CD4-positive, alpha-beta T cell treated with Interleukin-12 subunit alpha and Interleukin-12 subunit beta, for 1 hour (primary cell): ENCODE results near the gene TKT.
A peak's percentile ranks its signal among the peaks of the same experiment; 100 is the strongest.
"Not testable (repeated sequence)": the region's sequence is repeated elsewhere in the genome, so short reads cannot be mapped to it uniquely, and the experiment has no call there.

Experiments
- DNase-seq: peaks from one replicate; pipeline ENCODE4 v3.0.0-alpha.2; 2020

The TKT gene

GRCh38 chr3:53259427-53260259, 3.8 kb upstream of the TKT start:
- no peak for DNase-seq

GRCh38 chr3:53258600-53259426, 3.0 kb upstream of the TKT start:
- DNase-seq: no peak

DNA sequence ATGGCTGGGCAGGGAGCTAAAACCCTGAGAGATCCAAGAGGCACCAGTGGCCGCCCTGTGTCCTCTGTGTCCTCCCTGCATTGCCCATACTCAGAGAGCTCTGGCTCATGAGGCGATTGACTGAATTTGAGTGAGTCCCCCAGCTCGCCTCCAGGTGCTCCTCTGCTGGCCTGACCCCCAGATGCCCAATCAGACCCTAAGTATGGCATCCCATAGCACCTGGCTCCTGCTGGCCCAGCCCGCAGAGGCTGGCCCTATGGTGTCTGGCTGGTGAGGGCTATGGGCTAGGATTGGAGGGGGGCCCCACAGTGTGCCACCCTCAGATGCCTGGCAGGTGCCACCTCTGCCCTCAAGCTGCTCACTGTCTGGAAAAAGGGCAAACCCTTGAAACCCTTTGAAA, 1.6 kb upstream of the TKT start:
- DNase-seq: no peak

GRCh38 chr3:53256704-53257055, 858 bp upstream of the TKT start:
- no peak for DNase-seq

GRCh38 chr3:53255423-53255774, 423 bp downstream of the TKT start:
- DNase-seq: peak; percentile 36

- DNase-seq: peak; percentile 55
Observed at GRCh38 chr3:53254509-53255422, 1.1 kb downstream of the TKT start.

DNA sequence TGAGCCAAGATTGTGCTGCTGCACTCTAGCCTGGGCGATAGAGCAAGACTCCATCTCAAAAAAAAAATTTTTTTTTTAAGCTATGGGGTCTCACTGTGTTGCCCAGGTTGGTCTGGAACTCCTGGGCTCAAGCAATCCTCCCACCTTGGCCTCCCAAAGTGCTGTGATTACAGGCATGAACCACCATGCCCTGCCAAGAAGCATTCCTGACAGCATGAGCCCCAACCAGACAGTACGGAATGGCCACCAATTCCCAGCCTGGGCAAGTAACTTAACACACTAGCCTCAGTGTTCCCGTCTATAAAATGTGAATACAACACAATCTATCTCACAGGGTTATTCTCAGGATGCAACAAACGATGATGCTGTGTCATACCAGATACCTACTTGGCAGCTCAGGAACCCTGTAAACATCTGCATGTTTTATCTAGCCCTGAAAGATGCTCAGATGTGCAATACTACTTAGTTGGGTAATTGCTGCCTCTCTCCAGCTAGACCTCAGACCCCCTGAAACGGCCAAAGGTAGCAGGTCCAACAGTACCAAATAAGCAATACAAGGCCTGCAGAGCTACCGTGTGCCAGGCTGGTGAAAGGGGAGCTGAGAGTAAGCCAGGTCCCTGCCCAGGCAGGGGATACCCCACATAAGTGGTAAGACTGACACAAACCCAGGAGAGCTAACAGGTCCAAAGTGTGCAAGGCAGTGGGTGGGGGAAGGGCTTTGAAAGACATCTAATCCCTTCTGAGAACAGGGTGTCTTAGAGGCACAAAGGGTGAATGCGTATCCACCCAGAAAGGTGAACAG, 1.9 kb downstream of the TKT start:
- no peak for DNase-seq

- DNase-seq: not testable (repeated sequence)
Observed at GRCh38 chr3:53252947-53253322, 2.9 kb downstream of the TKT start.

DNA sequence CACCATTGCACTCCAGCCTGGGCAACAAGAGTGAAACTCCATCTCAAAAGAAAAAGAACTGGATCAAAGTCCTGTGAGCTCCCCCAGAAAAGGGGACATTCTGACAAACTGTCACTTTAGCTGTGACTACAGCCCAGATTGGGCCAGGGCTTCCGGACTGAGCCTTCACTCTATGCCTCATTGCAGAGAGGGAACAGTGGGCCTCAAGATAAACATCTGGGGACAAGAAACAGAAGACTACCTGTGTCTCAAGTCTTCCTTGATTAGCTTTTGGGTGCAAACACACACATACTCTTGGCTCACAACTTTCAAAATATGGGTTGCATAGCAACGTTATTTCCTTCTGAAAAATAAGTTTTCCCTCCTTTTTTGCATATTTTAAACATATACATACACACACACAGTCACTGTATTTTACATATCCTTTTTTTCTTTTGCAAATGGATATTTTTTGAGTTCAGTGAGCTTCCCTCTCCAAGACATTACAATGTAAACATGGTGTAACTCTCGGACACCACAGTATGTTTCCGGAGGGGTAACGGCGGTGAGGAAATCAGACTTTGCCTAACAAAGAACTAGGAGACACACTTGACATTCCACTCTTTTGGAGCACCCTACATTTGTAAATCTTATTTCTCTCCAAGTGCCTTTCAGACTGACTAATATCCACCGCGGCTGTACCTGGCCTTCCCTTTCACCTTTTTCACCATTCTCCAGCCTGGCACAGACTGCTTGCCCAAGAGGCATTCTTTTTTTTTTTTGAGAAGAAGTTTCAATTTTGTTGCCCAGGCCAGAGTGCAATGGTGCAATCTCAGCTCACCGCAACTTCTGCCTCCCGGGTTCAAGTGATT, 3.5 kb downstream of the TKT start:
- no peak for DNase-seq

GRCh38 chr3:53250881-53251605, 4.8 kb downstream of the TKT start:
- DNase-seq: no peak

GRCh38 chr3:53250453-53250852, 5.4 kb downstream of the TKT start:
- no peak for DNase-seq

DNA sequence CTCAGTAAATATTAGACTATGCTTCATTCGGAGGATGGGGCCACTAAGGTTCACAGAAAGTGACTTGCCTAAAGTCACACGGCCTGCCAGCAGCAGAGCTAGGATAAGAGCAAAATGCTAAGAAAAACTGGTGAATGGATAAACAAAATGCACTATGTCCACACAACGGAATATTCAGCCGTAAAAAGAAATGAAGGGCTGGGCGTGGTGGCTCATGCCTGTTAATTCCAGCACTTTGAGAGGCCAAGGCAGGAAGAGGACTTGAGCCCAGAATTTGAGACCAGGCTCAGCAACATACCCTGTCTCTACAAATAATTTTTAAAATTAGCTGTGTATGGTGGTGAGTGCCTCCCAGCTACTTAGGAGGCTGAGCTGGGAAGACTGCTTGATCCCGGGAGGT, 7.7 kb downstream of the TKT start:
- DNase-seq: no peak

GRCh38 chr3:53247619-53248018, 8.2 kb downstream of the TKT start:
- DNase-seq: no peak

DNA sequence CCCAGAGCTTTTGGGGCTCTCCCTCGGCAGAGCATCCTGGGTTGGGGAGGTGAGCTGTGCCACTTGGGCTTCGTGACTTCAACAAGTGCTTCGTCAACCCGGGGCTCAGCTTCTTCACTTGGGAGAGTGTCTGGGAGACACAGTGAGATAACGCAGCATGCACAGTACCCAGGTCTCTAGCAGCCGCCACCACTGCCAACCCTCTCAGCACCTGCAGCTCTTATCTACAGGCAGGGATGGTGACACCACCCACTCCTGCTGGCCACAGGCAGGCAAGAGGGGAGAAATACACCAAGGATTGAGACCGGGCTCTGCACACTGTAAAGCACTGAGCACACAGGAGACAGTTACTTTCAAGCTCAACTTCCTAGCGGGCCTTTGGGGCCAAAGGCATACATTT, 11.6 kb downstream of the TKT start:
- DNase-seq: no peak

DNA sequence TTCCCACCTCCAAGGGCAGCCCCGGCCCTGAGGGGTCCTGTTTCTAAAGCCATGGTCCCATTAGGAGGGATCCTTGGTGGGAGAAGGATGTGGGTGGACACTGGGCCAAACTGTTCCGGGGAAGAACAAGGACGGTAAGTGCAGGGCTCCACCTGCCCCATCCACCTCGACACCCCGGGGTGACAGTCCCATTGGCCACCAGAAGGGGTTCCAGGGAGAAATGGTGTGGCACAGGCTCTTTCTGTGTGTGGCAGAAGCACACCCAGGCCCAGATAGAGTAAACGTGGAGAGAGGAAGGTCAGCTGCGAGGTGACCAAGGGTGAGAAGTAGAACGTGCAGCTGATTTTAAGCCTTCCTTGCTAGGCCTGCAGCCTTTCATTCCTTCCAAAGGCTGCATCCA, 12.0 kb downstream of the TKT start:
- no peak for DNase-seq

- DNase-seq: no peak
Observed at GRCh38 chr3:53243165-53243564, 12.7 kb downstream of the TKT start.

DNA sequence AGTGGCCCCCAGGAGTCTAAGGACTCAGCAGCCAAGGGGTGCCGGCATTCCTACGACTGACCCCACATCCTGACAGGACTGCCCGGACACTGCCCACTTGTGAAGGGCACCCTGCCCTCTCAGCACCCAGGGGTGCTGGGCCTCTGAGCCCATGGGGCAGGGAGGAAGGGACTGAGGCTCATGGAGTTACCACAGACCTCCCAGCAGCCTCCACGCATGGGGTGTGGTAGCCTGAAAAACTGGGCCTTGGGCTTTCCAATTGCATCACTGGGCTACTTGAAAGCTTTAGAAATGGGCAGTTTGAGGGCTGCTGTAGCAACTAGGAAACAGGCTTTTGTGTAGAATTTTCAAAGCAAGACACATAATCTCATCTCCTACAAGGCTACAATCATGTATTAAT, 13.2 kb downstream of the TKT start:
- no peak for DNase-seq

DNA sequence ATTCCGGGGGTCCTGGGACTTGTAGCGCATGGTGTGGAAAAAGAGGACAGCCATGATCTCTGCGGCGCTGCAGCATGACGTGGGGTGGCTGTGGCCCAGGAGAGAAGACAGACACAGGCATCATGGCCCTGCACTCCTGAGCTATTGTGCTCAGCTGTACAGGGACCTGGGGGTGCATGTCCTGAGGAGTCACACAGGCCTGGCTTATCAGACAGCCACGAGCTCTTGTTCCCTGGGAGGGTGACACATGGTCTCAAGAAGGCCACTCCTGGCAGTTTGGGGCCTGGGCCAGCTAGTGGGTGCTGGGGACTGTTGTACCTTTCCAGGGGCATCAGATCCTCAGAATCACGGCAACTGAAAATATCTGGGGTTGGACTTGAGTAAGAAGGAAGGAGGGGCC, 13.7 kb downstream of the TKT start:
- DNase-seq: no peak

GRCh38 chr3:53240989-53241972, 14.5 kb downstream of the TKT start:
- no peak for DNase-seq

GRCh38 chr3:53239800-53240199, 16.0 kb downstream of the TKT start:
- DNase-seq: no peak
